CD14-positive monocyte (primary cell): ENCODE data around the gene GRK5. TPM values are rescaled to one million over a fixed set of nuclear protein-coding genes. Genes with fewer than 3 reads are reported as not detected.

Experiments
- DNase-seq, 3 donors: peaks; one replicate each; pipeline ENCODE4 v3.0.0-alpha.2; 2011 to 2022
- H2AFZ ChIP-seq: 2 replicates; pipeline ENCODE4 v1.6.0; 2012; ENCODE audit warnings: mild to moderate bottlenecking, low read depth, low read length, inconsistent platforms; ENCODE audit not compliant: insufficient read depth, poor library complexity, severe bottlenecking
- H3K27ac ChIP-seq, 2 donors: 1 replicate in 1 of 2; 2 replicates in 1 of 2; pipeline ENCODE4 v1.5.1; 2012 to 2013; ENCODE audit warnings: low read length in 2 of 2, control low read depth in 1 of 2, inconsistent platforms in 1 of 2, low read depth in 1 of 2, mild to moderate bottlenecking in 1 of 2
- H3K27me3 ChIP-seq, 2 donors: one replicate each; pipeline versions ENCODE4 v1.6.0 to v1.6.1; 2011 to 2013; ENCODE audit warnings: low read length in 2 of 2; ENCODE audit not compliant: control insufficient read depth in 2 of 2, insufficient read depth in 2 of 2
- H3K36me3 ChIP-seq, 2 donors: replicated peaks in 1 of 2; 1 replicate in 1 of 2; 2 replicates in 1 of 2; pipeline versions ENCODE4 v1.5.1 to v1.6.1; 2012 to 2013; ENCODE audit warnings: low read length in 2 of 2, control low read depth in 1 of 2, inconsistent platforms in 1 of 2, mild to moderate bottlenecking in 1 of 2; ENCODE audit not compliant: insufficient read depth in 2 of 2, control insufficient read depth in 1 of 2
- H3K4me1 ChIP-seq, 2 donors: 1 replicate in 1 of 2; 2 replicates in 1 of 2; pipeline versions ENCODE4 v1.5.1 to v1.6.1; 2012 to 2013; ENCODE audit warnings: low read length in 2 of 2, control low read depth in 1 of 2, inconsistent platforms in 1 of 2, mild to moderate bottlenecking in 1 of 2, moderate library complexity in 1 of 2; ENCODE audit not compliant: insufficient read depth in 2 of 2, control insufficient read depth in 1 of 2
- H3K4me2 ChIP-seq: replicated peaks from 2 replicates; pipeline ENCODE3; 2012; ENCODE audit warnings: low read length, moderate library complexity, mild to moderate bottlenecking; ENCODE audit not compliant: poor library complexity, severe bottlenecking; ENCODE audit errors: extremely low read depth
- H3K4me3 ChIP-seq, 3 experiments: fragments of 200-600 bp in 1 of 3; sonication (generic) in 1 of 3; replicated peaks in 1 of 3; 1 replicate in 2 of 3; 2 replicates in 1 of 3; pipeline ENCODE4 v1.5.1; 2011 to 2013; ENCODE audit warnings: low read length in 3 of 3, mild to moderate bottlenecking in 3 of 3, control low read depth in 2 of 3, low read depth in 2 of 3, inconsistent platforms in 1 of 3, moderate library complexity in 1 of 3
- H3K79me2 ChIP-seq: 2 replicates; pipeline ENCODE4 v1.6.0; 2012; ENCODE audit warnings: mild to moderate bottlenecking, control low read depth, inconsistent platforms, low read length, moderate library complexity; ENCODE audit not compliant: insufficient read depth
- H3K9ac ChIP-seq: 2 replicates; pipeline ENCODE4 v1.6.0; 2017; ENCODE audit warnings: low read length, mild to moderate bottlenecking; ENCODE audit not compliant: insufficient read depth, poor library complexity, severe bottlenecking
- H3K9me3 ChIP-seq, 2 donors: replicated peaks in 1 of 2; 1 replicate in 1 of 2; 2 replicates in 1 of 2; pipeline versions ENCODE4 v1.5.1 to v1.6.1; 2012 to 2013; ENCODE audit warnings: low read length in 2 of 2, control low read depth in 1 of 2; ENCODE audit not compliant: control insufficient read depth in 1 of 2, insufficient read depth in 1 of 2
- H4K20me1 ChIP-seq: 2 replicates; pipeline ENCODE4 v1.6.0; 2012; ENCODE audit warnings: mild to moderate bottlenecking, low read length, control low read depth, moderate library complexity; ENCODE audit not compliant: insufficient read depth
- H3K27ac Mint-ChIP-seq, 7 donors: one replicate each; pipeline ENCODE4 v1.8.0; 2020; ENCODE audit warnings: mild to moderate bottlenecking in 7 of 7, mixed read lengths in 7 of 7, moderate library complexity in 6 of 7, inconsistent platforms in 2 of 7
- H3K27me3 Mint-ChIP-seq, 3 donors: one replicate each; pipeline ENCODE4 v1.8.0; 2021 to 2022; ENCODE audit warnings: low read depth in 3 of 3, mild to moderate bottlenecking in 3 of 3, mixed read lengths in 3 of 3, moderate library complexity in 3 of 3, inconsistent platforms in 1 of 3
- H3K36me3 Mint-ChIP-seq, 2 donors: one replicate each; pipeline ENCODE4 v1.8.0; 2020; ENCODE audit warnings: mixed read lengths in 2 of 2, inconsistent platforms in 1 of 2, mild to moderate bottlenecking in 1 of 2
- H3K4me1 Mint-ChIP-seq: one replicate; pipeline ENCODE4 v1.8.0; 2020; ENCODE audit warnings: mild to moderate bottlenecking, mixed read lengths
- H3K4me3 Mint-ChIP-seq, 2 donors: one replicate each; pipeline ENCODE4 v1.8.0; 2020; ENCODE audit warnings: mild to moderate bottlenecking in 2 of 2, mixed read lengths in 2 of 2, moderate library complexity in 1 of 2
- H3K9me3 Mint-ChIP-seq, 7 donors: one replicate each; pipeline ENCODE4 v1.8.0; 2020 to 2022; ENCODE audit warnings: mixed read lengths in 7 of 7, mild to moderate bottlenecking in 6 of 7, moderate library complexity in 6 of 7, inconsistent platforms in 2 of 7
- WGBS: methylation state at CpG from one replicate; pipeline ENCODE4 v1.1.5; 2013; ENCODE audit warnings: missing lambda C conversion rate; ENCODE audit not compliant: insufficient coverage; 5-methylcytosine and 5-hydroxymethylcytosine counted together
- intact Hi-C, 2 donors: fragments of 100-400 bp; cut with micrococcal nuclease; formaldehyde crosslinking; loops; one replicate each; pipeline versions ENCODE4 v1.15.0 to v1.15.1; 2023
- polyA plus RNA-seq, 3 donors: library from polyadenylated mRNA; depleted of rRNA in 1 of 3; unstranded in 2 of 3; stranded (reverse) in 1 of 3; fragments of 300-500 nt in 2 of 3; fragments of >200 nt in 1 of 3; fragmentation: Illumina TruSeq in 2 of 3; gene quantifications; 1 replicate in 2 of 3; 2 replicates in 1 of 3; pipeline ENCODE4 v1.2.3, GENCODE V29; 2012 to 2021
- TF ChIP-seq, protein P1 (sequence below): fragments of 200-600 bp; IDR thresholded peaks from one replicate; pipeline ENCODE4 v1.8.0; 2022; ENCODE audit warnings: antibody characterized with exemption, mild to moderate bottlenecking

Gene GRK5
- polyA plus RNA-seq, 3 donors = 1.2 to 6.5 (median 2.8) TPM

DNA sequence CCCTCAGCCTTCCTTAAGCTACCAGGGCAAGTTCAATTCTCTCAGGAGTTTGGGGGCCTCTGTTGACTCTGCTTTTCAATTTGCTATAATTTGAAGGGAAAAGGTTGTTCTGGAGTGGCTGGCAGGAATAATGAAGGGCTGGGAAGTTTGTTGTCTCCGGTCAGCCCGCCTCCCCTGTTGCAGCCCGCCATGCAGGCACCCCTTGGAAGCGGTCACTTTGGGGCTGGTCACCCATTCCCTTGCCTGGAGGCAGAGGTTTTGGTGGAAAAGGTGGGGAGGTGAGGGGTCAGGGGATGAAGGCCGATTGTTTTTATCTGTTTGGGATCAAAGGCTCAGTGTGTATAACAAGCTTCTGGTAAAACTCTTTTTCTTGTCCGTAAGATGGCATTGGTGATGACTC is 79.1 kb downstream of the GRK5 start:
- TF ChIP-seq, protein P1, sequence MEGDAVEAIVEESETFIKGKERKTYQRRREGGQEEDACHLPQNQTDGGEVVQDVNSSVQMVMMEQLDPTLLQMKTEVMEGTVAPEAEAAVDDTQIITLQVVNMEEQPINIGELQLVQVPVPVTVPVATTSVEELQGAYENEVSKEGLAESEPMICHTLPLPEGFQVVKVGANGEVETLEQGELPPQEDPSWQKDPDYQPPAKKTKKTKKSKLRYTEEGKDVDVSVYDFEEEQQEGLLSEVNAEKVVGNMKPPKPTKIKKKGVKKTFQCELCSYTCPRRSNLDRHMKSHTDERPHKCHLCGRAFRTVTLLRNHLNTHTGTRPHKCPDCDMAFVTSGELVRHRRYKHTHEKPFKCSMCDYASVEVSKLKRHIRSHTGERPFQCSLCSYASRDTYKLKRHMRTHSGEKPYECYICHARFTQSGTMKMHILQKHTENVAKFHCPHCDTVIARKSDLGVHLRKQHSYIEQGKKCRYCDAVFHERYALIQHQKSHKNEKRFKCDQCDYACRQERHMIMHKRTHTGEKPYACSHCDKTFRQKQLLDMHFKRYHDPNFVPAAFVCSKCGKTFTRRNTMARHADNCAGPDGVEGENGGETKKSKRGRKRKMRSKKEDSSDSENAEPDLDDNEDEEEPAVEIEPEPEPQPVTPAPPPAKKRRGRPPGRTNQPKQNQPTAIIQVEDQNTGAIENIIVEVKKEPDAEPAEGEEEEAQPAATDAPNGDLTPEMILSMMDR = no peak
- no peak overlapping the region for H3K9ac ChIP-seq
- H3K27ac ChIP-seq = no peak overlapping the region
- H3K27me3 ChIP-seq = no peaks in the 10 kb centered on the region
- H3K4me1 ChIP-seq = peaks cover 8 to 9% of the 10 kb centered on the region in 2 donors
- no peaks in the 10 kb centered on the region for H3K9me3 ChIP-seq
- H3K4me2 ChIP-seq = no peak overlapping the region
- Mint-ChIP-seq H3K4me3 (no peak overlapping the region), H3K4me1 (peaks cover 36% of the 10 kb centered on the region), H3K27me3 (peaks cover 0 to 7% (median 3%) of the 10 kb centered on the region in 3 donors), H3K36me3 (peaks cover 0 to 6% of the 10 kb centered on the region in 2 donors), H3K27ac (no peak overlapping the region), H3K9me3 (peaks cover 0 to 1% (median 0%) of the 10 kb centered on the region in 7 donors)
- no peaks in the 10 kb centered on the region for H3K36me3 ChIP-seq
- no peak for DNase-seq
- H3K4me3 ChIP-seq = no peak overlapping the region
- H4K20me1 ChIP-seq = peaks cover 29% of the 10 kb centered on the region
- 94% methylated on average over 6 of the region's 6 CpGs for WGBS
- no peaks in the 10 kb centered on the region for H3K79me2 ChIP-seq
- intact Hi-C loops = no loop called here
- H2AFZ ChIP-seq = no peak overlapping the region

DNA sequence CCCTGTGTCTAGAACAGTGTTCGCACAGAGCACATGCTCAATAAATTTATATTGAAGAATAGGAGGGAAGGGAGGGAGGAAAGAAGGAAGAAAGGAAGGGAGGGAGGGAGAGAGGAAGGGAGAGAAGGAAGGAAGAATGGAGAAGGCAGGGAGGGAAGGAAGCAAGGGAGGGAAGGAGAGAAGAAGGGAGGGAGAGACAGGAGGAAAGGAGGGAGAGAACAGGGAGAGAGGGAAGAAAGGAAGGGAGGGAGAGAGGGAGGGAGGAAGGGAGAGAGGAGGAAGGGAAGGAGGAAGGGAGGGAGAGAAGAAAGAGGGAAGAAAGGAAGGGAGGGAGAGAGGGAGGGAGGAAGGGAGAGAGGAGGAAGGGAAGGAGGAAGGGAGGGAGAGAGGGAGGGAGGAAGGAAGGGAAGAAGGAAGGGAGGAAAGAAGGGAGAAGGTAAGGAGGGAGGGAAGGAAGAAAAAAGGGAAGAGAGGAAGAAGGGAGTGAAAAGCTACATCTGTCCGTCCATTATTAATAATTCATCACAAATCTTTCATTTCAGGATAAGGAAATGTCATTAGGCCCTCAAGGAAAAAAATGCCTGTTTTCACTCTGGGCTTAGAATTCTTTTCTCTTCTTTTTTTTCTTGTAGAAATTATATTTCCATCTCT is 79.7 kb downstream of the GRK5 start:
- intact Hi-C loops = no loop called here

More for the DNA sequence above, 79.7 kb downstream of the GRK5 start:
- H3K4me2 ChIP-seq = no peak overlapping the region
- H3K79me2 ChIP-seq = no peaks in the 10 kb centered on the region
- no peak overlapping the region for H3K27ac ChIP-seq
- H3K36me3 Mint-ChIP-seq = peaks cover 0 to 2% of the 10 kb centered on the region in 2 donors
- no peaks in the 10 kb centered on the region for H3K9me3 ChIP-seq
- no peak overlapping the region for H3K9ac ChIP-seq
- H3K27ac Mint-ChIP-seq = no peak overlapping the region
- H3K4me3 Mint-ChIP-seq = no peak overlapping the region
- DNase-seq = no peak
- no peaks in the 10 kb centered on the region for H3K27me3 ChIP-seq
- H3K4me1 Mint-ChIP-seq = peaks cover 36% of the 10 kb centered on the region
- H3K4me1 ChIP-seq = peaks cover 8 to 9% of the 10 kb centered on the region in 2 donors
- H3K9me3 Mint-ChIP-seq = peaks cover 0 to 5% (median 0%) of the 10 kb centered on the region in 7 donors
- H2AFZ ChIP-seq = no peak overlapping the region
- no peak overlapping the region for H3K4me3 ChIP-seq
- WGBS = 100% methylated on average over 1 of the region's 2 CpGs
- H3K36me3 ChIP-seq = no peaks in the 10 kb centered on the region
- H4K20me1 ChIP-seq = peaks cover 24% of the 10 kb centered on the region
- peaks cover 0 to 9% (median 3%) of the 10 kb centered on the region in 3 donors for H3K27me3 Mint-ChIP-seq
- TF ChIP-seq, protein P1 = no peak
